Measurements from ENCODE around the gene TUBGCP2.
A peak's percentile ranks its signal among the peaks of the same experiment; 100 is the strongest.

Gene TUBGCP2

GRCh38 chr10:133353202-133353959, 44.7 kb upstream of the TUBGCP2 start:
- Histone ChIP-seq H3K27ac (ENCODE audit: extremely low read depth, low read depth, low read length) (no peak overlapping the region), H3K4me3 (ENCODE audit: low read depth, low read length) (no peak overlapping the region), H3K4me1 (ENCODE audit: control insufficient read depth, insufficient read depth, low read length) (no peaks in the 10 kb centered on the region), H3K36me3 (ENCODE audit: control insufficient read depth in 2 of 2, insufficient read depth in 1 of 2, low read length in 2 of 2) (no peaks in the 10 kb centered on the region), H3K9me3 (ENCODE audit: control insufficient read depth, insufficient read depth, low read depth, low read length) (no peaks in the 10 kb centered on the region)
- CTCF ChIA-PET: interaction anchor here (1.6 kb wide), 1 partner anchor 24 kb away, joined by 10 read pairs; no protein-coding TSS in a partner anchor
- TF ChIP-seq ZNF16 (tag by site-specific recombination; IDR thresholded peaks at IDR 0.05; ENCODE audit: low read depth) (no peak), ZBTB48 (tag by site-specific recombination; IDR thresholded peaks at IDR 0.05) (no peak), ZBTB17 (tag by site-specific recombination; IDR thresholded peaks at IDR 0.05) (no peak), ZBTB8A (tag by site-specific recombination; IDR thresholded peaks at IDR 0.05) (no peak), ZFP41 (tag by site-specific recombination; IDR thresholded peaks at IDR 0.05; ENCODE audit: borderline replicate concordance) (no peak), ZNF623 (tag by site-specific recombination; IDR thresholded peaks at IDR 0.05) (no peak), ZBTB7A (tag by site-specific recombination; IDR thresholded peaks at IDR 0.05; ENCODE audit: low read depth) (no peak), SP2 (tag by site-specific recombination; IDR thresholded peaks at IDR 0.05) (no peak), REPIN1 (tag by site-specific recombination; IDR thresholded peaks at IDR 0.05; ENCODE audit: low read depth) (no peak), ZNF621 (tag by site-specific recombination; IDR thresholded peaks at IDR 0.05) (no peak), HOXC10 (CRISPR knock-in tag; IDR thresholded peaks at IDR 0.05) (no peak), ZNF660 (tag by site-specific recombination; IDR thresholded peaks at IDR 0.05) (no peak)
- TF ChIP-seq, protein P1, sequence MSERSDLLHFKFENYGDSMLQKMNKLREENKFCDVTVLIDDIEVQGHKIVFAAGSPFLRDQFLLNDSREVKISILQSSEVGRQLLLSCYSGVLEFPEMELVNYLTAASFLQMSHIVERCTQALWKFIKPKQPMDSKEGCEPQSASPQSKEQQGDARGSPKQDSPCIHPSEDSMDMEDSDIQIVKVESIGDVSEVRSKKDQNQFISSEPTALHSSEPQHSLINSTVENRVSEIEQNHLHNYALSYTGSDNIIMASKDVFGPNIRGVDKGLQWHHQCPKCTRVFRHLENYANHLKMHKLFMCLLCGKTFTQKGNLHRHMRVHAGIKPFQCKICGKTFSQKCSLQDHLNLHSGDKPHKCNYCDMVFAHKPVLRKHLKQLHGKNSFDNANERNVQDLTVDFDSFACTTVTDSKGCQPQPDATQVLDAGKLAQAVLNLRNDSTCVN (tag by site-specific recombination; optimal IDR thresholded peaks at IDR 0.05): no peak
- TF ChIP-seq, protein P2, sequence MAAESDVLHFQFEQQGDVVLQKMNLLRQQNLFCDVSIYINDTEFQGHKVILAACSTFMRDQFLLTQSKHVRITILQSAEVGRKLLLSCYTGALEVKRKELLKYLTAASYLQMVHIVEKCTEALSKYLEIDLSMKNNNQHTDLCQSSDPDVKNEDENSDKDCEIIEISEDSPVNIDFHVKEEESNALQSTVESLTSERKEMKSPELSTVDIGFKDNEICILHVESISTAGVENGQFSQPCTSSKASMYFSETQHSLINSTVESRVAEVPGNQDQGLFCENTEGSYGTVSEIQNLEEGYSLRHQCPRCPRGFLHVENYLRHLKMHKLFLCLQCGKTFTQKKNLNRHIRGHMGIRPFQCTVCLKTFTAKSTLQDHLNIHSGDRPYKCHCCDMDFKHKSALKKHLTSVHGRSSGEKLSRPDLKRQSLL (tag by site-specific recombination; IDR thresholded peaks at IDR 0.05): no peak
- POLR2A ChIA-PET: interaction anchor here (0.8 to 1.8 kb wide), 3 partner anchors 8 to 31 kb away, joined by 3 to 4 read pairs (median 3); no protein-coding TSS in a partner anchor

DNA sequence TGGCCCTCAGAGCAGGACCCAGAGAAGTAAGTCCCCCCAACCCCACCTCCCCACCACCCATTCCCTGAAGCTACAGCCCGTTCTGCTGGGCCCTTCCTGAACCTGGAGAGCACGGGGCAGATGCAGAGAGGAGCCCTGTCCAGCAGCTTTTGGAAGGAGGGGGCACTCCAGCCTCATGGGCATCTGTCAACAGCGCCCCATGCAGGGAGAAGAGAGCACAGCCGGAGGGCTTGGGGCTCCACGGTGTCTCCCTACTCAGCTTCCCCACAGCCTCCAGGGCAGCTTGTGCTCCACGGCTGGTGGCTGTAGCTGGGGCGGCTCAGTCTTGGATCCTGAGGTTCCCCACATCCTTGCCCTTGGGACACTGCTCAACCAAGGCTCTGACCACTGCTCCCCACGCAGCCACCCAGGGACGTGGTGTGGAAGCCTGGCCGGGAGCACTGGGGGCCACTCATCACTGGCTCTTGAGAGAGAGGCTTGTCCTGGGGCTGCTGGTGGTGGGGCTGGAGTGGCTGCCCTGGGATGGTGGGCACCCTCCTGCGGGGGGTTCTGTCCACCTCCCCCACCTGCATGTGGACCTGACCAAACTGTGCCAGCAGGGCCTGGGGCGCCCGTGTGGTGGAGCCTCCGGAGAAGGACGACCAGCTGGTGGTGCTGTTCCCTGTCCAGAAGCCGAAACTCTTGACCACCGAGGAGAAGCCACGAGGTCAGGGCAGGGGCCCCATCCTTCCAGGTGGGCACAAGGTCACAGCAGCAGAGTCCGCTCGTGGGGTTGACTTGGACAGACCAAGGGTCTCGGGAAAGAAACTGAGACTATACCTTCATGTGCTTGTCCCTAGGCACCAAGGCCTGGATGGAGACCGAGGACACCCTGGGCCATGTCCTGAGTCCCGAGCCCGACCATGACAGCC, 43.0 kb upstream of the TUBGCP2 start:
- CTCF ChIA-PET: no interaction called here
- POLR2A ChIA-PET: interaction anchor here (0.6 to 1.2 kb wide), 3 partner anchors 9 to 15 kb away, joined by 3 to 8 read pairs (median 4); partner anchors contain the start of gene CALY
- H3K4me3 ChIP-seq (ENCODE audit: low read depth, low read length): no peak overlapping the region
- no peaks in the 10 kb centered on the region for H3K36me3 ChIP-seq (ENCODE audit: control insufficient read depth in 2 of 2, insufficient read depth in 1 of 2, low read length in 2 of 2)
- TF ChIP-seq ZNF335 (tag by site-specific recombination; conservative IDR thresholded peaks at IDR 0.05) (no peak), GLIS2 (tag by site-specific recombination; IDR thresholded peaks at IDR 0.05) (0 out of 2 replicates have a peak, but pooled peaks have one; percentile 8)
- TF ChIP-seq, protein P3, sequence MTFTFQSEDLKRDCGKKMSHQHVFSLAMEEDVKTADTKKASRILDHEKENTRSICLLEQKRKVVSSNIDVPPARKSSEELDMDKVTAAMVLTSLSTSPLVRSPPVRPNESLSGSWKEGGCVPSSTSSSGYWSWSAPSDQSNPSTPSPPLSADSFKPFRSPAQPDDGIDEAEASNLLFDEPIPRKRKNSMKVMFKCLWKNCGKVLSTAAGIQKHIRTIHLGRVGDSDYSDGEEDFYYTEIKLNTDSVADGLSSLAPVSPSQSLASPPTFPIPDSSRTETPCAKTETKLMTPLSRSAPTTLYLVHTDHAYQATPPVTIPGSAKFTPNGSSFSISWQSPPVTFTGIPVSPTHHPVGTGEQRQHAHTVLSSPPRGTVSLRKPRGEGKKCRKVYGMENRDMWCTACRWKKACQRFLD (tag by site-specific recombination; IDR thresholded peaks at IDR 0.05): no peak
- TF ChIP-seq, protein P4, sequence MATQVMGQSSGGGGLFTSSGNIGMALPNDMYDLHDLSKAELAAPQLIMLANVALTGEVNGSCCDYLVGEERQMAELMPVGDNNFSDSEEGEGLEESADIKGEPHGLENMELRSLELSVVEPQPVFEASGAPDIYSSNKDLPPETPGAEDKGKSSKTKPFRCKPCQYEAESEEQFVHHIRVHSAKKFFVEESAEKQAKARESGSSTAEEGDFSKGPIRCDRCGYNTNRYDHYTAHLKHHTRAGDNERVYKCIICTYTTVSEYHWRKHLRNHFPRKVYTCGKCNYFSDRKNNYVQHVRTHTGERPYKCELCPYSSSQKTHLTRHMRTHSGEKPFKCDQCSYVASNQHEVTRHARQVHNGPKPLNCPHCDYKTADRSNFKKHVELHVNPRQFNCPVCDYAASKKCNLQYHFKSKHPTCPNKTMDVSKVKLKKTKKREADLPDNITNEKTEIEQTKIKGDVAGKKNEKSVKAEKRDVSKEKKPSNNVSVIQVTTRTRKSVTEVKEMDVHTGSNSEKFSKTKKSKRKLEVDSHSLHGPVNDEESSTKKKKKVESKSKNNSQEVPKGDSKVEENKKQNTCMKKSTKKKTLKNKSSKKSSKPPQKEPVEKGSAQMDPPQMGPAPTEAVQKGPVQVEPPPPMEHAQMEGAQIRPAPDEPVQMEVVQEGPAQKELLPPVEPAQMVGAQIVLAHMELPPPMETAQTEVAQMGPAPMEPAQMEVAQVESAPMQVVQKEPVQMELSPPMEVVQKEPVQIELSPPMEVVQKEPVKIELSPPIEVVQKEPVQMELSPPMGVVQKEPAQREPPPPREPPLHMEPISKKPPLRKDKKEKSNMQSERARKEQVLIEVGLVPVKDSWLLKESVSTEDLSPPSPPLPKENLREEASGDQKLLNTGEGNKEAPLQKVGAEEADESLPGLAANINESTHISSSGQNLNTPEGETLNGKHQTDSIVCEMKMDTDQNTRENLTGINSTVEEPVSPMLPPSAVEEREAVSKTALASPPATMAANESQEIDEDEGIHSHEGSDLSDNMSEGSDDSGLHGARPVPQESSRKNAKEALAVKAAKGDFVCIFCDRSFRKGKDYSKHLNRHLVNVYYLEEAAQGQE (tag by site-specific recombination; IDR thresholded peaks at IDR 0.05): peak; percentile 39; the same call in 1 of the 2 replicates
- no peaks in the 10 kb centered on the region for H3K4me1 ChIP-seq (ENCODE audit: control insufficient read depth, insufficient read depth, low read length)
- no peak overlapping the region for H3K27ac ChIP-seq (ENCODE audit: extremely low read depth, low read depth, low read length)
- H3K9me3 ChIP-seq (ENCODE audit: control insufficient read depth, insufficient read depth, low read depth, low read length): no peaks in the 10 kb centered on the region

Data from HEK293 (cell line).